GM12878 (cell line): Measurements from ENCODE around the gene SORCS2. TPM values are rescaled to one million over a fixed set of nuclear protein-coding genes. Genes with fewer than 3 reads are reported as not detected.

ENCODE experiments used
- ATAC-seq: fragments of 200-7000 bp; cut with Tn5 transposase; 3 replicates; pipeline ENCODE4 v1.9.1; 2020; ENCODE audit warnings: mild to moderate bottlenecking, moderate library complexity
- BruUV-seq: library from RNA; stranded (reverse); fragments of 400-500 nt; replicated peaks from 2 replicates; lab custom pipeline; 2021; lab: Mats Ljungman, UMichigan
- CTCF ChIA-PET: fragments of 300-600 bp; sonication (Branson Sonifier 250); formaldehyde crosslinking; extraction: SDS; loops from one replicate; lab custom pipeline; 2021; ENCODE audit warnings: inconsistent platforms; lab: Yijun Ruan, JAX
- POLR2A ChIA-PET: fragments of 350-600 bp; formaldehyde crosslinking; extraction: SDS; loops from one replicate; lab custom pipeline; 2021; ENCODE audit warnings: inconsistent platforms; lab: Charles Lee
- RAD21 ChIA-PET: fragments of 300-600 bp; sonication (Branson Sonifier 250); formaldehyde crosslinking; loops from one replicate; lab custom pipeline; 2023; ENCODE audit warnings: antibody characterized with exemption; ENCODE audit not compliant: unreplicated experiment; lab: Charles Lee
- SMC1A ChIA-PET: fragments of 300-600 bp; sonication (Branson Sonifier 250); formaldehyde crosslinking; loops from one replicate; lab custom pipeline; 2023; ENCODE audit not compliant: unreplicated experiment, uncharacterized antibody; lab: Charles Lee
- DNase-seq: peaks from one replicate; pipeline ENCODE4 v3.0.0-alpha.2; 2011; ENCODE audit warnings: low read depth, low spot score
- FAIRE-seq: peaks from 3 replicates; lab custom pipeline; 2011; peaks lifted over from hg19 to GRCh38; lab: Jason Lieb, UNC
- H2AFZ ChIP-seq: 2 replicates; pipeline ENCODE4 v1.6.0; 2011; ENCODE audit warnings: low read depth, low read length, control low read depth; ENCODE audit not compliant: control insufficient read depth
- H3K27ac ChIP-seq: 2 replicates; pipeline ENCODE4 v1.5.1; 2011; ENCODE audit warnings: control low read depth; ENCODE audit not compliant: control insufficient read depth, insufficient read depth
- H3K27me3 ChIP-seq, 2 experiments: replicated peaks in 1 of 2; 2 replicates each; pipeline versions ENCODE4 v1.6.0 to v1.6.1; 2011; ENCODE audit warnings: low read length in 1 of 2; ENCODE audit not compliant: control insufficient read depth in 2 of 2, insufficient read depth in 2 of 2
- H3K36me3 ChIP-seq, 2 experiments: 2 replicates each; pipeline ENCODE4 v1.5.1; 2011; ENCODE audit warnings: low read length in 1 of 2; ENCODE audit not compliant: control insufficient read depth in 2 of 2, insufficient read depth in 2 of 2
- H3K4me1 ChIP-seq: 2 replicates; pipeline ENCODE4 v1.6.1; 2011; ENCODE audit warnings: mild to moderate bottlenecking, low read length, moderate library complexity, mixed read lengths; ENCODE audit not compliant: control insufficient read depth, insufficient read depth
- H3K4me2 ChIP-seq: 2 replicates; pipeline ENCODE4 v1.6.0; 2011; ENCODE audit warnings: control low read depth; ENCODE audit not compliant: control insufficient read depth, insufficient read depth
- H3K4me3 ChIP-seq: fragments of 200-600 bp; sonication (generic); 2 replicates; pipeline ENCODE4 v1.5.1; 2016
- H3K79me2 ChIP-seq: 2 replicates; pipeline ENCODE4 v1.6.0; 2011; ENCODE audit warnings: low read length; ENCODE audit not compliant: control insufficient read depth, insufficient read depth
- H3K9ac ChIP-seq: 2 replicates; pipeline ENCODE4 v1.8.0; 2011; ENCODE audit warnings: low read length, control low read depth, mixed read lengths; ENCODE audit not compliant: control insufficient read depth, insufficient read depth
- H3K9me3 ChIP-seq: replicated peaks from 3 replicates; pipeline ENCODE4 v1.5.1; 2011; ENCODE audit warnings: mild to moderate bottlenecking, low read length; ENCODE audit not compliant: control insufficient read depth, insufficient read depth
- H4K20me1 ChIP-seq: 2 replicates; pipeline ENCODE4 v1.6.0; 2011; ENCODE audit not compliant: control insufficient read depth, insufficient read depth
- ATF7 ChIP-seq: fragments of 450-650 bp; IDR thresholded peaks from 2 replicates; pipeline ENCODE4 v1.6.1; 2016; ENCODE audit warnings: low read depth, mild to moderate bottlenecking
- ETV6 ChIP-seq, 2 experiments: fragments of 450-650 bp in 1 of 2; IDR thresholded peaks in 1 of 2; conservative IDR thresholded peaks in 1 of 2; 2 replicates each; pipeline ENCODE4 v1.6.1; 2014; ENCODE audit warnings: antibody characterized with exemption in 1 of 2, borderline replicate concordance in 1 of 2, low read depth in 1 of 2, mild to moderate bottlenecking in 1 of 2, moderate library complexity in 1 of 2
- GABPA ChIP-seq: IDR thresholded peaks from 2 replicates; pipeline ENCODE4 v1.6.1; 2014; ENCODE audit warnings: antibody characterized with exemption, low read depth, mild to moderate bottlenecking, inconsistent platforms
- MEF2B ChIP-seq: fragments of 450-650 bp; IDR thresholded peaks from 2 replicates; pipeline ENCODE4 v1.6.1; 2018; ENCODE audit warnings: mild to moderate bottlenecking, moderate library complexity; ENCODE audit not compliant: partially characterized antibody, poor library complexity, severe bottlenecking
- MXI1 ChIP-seq: fragments of 150-350 bp; IDR thresholded peaks from 2 replicates; pipeline ENCODE4 v1.6.1; 2011; ENCODE audit warnings: low read depth, mild to moderate bottlenecking, inconsistent platforms, low read length, improper control_type of control experiment
- MYC ChIP-seq: IDR thresholded peaks from 2 replicates; pipeline ENCODE4 v1.6.1; 2011; ENCODE audit warnings: mild to moderate bottlenecking, low read length, moderate library complexity, inconsistent platforms; ENCODE audit not compliant: insufficient read depth, insufficient replicate concordance, insufficient read length, severe bottlenecking
- NFXL1 ChIP-seq: fragments of 450-650 bp; IDR thresholded peaks from 2 replicates; pipeline ENCODE4 v1.6.1; 2017; ENCODE audit warnings: antibody characterized with exemption, mild to moderate bottlenecking, borderline replicate concordance
- PAX8 ChIP-seq: fragments of 450-650 bp; IDR thresholded peaks from 2 replicates; pipeline ENCODE4 v1.6.1; 2017; ENCODE audit warnings: mild to moderate bottlenecking, moderate library complexity
- RAD51 ChIP-seq: fragments of 450-650 bp; IDR thresholded peaks from 2 replicates; pipeline ENCODE4 v1.6.1; 2016; ENCODE audit warnings: moderate library complexity, mild to moderate bottlenecking, inconsistent platforms
- TCF3 ChIP-seq: IDR thresholded peaks from 2 replicates; pipeline ENCODE4 v1.6.1; 2012; ENCODE audit warnings: low read depth, mild to moderate bottlenecking, low read length, borderline replicate concordance; ENCODE audit not compliant: insufficient read depth
- USF1 ChIP-seq: IDR thresholded peaks from 2 replicates; pipeline ENCODE4 v1.6.1; 2011; ENCODE audit warnings: borderline replicate concordance, low read depth, mild to moderate bottlenecking, moderate library complexity, mixed read lengths, low read length; ENCODE audit not compliant: insufficient read depth; ENCODE audit errors: extremely low read length
- YY1 ChIP-seq: IDR thresholded peaks from 2 replicates; pipeline ENCODE4 v1.6.1; 2011; ENCODE audit warnings: low read depth, mild to moderate bottlenecking, low read length
- WGBS: methylation state at CpG from one replicate; pipeline ENCODE4 v1.1.6; 2016; ENCODE audit warnings: low lambda C conversion rate; ENCODE audit not compliant: insufficient replicate concordance, insufficient coverage; ENCODE audit errors: missing lambda C conversion rate; 5-methylcytosine and 5-hydroxymethylcytosine counted together
- in situ Hi-C: fragments of 300-500 bp; cut with MboI; formaldehyde crosslinking; loops from 9 replicates; pipeline ENCODE4 v1.14.3; 2018; ENCODE audit warnings: mixed read lengths
- intact Hi-C: fragments of 100-400 bp; cut with micrococcal nuclease; formaldehyde crosslinking; loops from one replicate; pipeline ENCODE4 v1.14.2; 2022; ENCODE audit not compliant: unreplicated experiment
- polyA plus RNA-seq, 11 experiments: library from polyadenylated mRNA; depleted of rRNA in 4 of 11; unstranded in 6 of 11; stranded (reverse) in 5 of 11; fragments of >200 nt; fragmentation: Nextera tagmentation in 4 of 11; fragmentation: Illumina TruSeq in 1 of 11; extraction: Ambion mirVana in 4 of 11; extraction: Trizol in 1 of 11; gene quantifications; 1 replicate in 1 of 11; 2 replicates in 10 of 11; pipeline versions ENCODE4 v1.2.1 to v1.2.3, GENCODE V29; 2011 to 2016; ENCODE audit warnings: inconsistent platforms in 2 of 11, missing spikeins in 2 of 11, low read depth in 1 of 11
- total RNA-seq, 4 experiments: library from RNA; depleted of rRNA in 3 of 4; stranded (reverse); fragments of >200 nt in 3 of 4; fragmentation: Illumina TruSeq in 1 of 4; extraction: Trizol in 1 of 4; gene quantifications; 2 replicates each; pipeline versions ENCODE4 v1.2.1 to v1.2.3, GENCODE V29; 2013 to 2021

SORCS2 gene
- total and polyA plus RNA-seq, 10 of the 15 experiments (the other 5 are each of a cell fraction or from before 2014, with no cell fraction given): 0.01 to 0.15 (median 0.05) TPM; not detected in 5

GRCh38 chr4:7664106-7664505 lies 471.8 kb downstream of the SORCS2 start:
- Histone ChIP-seq H3K79me2 (no peaks in the 10 kb centered on the region), H3K9me3 (no peaks in the 10 kb centered on the region), H2AFZ (no peak overlapping the region), H3K27ac (no peak overlapping the region), H3K4me2 (no peak overlapping the region), H4K20me1 (no peaks in the 10 kb centered on the region)
- SMC1A ChIA-PET: no interaction called here
- FAIRE-seq: no peak
- POLR2A ChIA-PET: no interaction called here
- in situ Hi-C loops: no loop called here
- no TSS peak for BruUV-seq
- WGBS: 48% methylated on average over 20 of the region's 20 CpGs
- RAD21 ChIA-PET: no interaction called here
- TF ChIP-seq USF1 (no peak), ETV6 (conservative IDR thresholded peaks at IDR 0.05 in 1 of 2, IDR thresholded peaks at IDR 0.05 in 1 of 2; ENCODE audit: borderline replicate concordance in 1 of 2, low read depth in 1 of 2) (no peak), TCF3 (no peak), NFXL1 (no peak), MXI1 (no peak), PAX8 (no peak), ATF7 (no peak), MEF2B (no peak), YY1 (no peak), RAD51 (no peak), MYC (no peak), GABPA (no peak)
- TF ChIP-seq, all 136 proteins: peak for 0
- H3K4me3 ChIP-seq: no peak overlapping the region
- no peaks in the 10 kb centered on the region for H3K27me3 ChIP-seq
- CTCF ChIA-PET: no interaction called here
- intact Hi-C loops: no loop called here
- H3K9ac ChIP-seq: no peak overlapping the region
- DNase-seq: no peak
- H3K4me1 ChIP-seq: no peaks in the 10 kb centered on the region
- H3K36me3 ChIP-seq: no peaks in the 10 kb centered on the region
- no peak for ATAC-seq
